ENCODE measurements around the gene SAE1. TPM values are rescaled to one million over a fixed set of nuclear protein-coding genes. Genes with fewer than 3 reads are reported as not detected.
A peak's percentile ranks its signal among the peaks of the same experiment; 100 is the strongest.

The SAE1 gene
- total and polyA plus RNA-seq, 2 of the 4 experiments (the other 2 are of a cell fraction), result 165 to 184 TPM

- H3K4me2 ChIP-seq (ENCODE audit: low read depth, low read length), result no peak overlapping the region
- POLR2A ChIA-PET (ENCODE audit: unreplicated experiment), result interaction anchor here (0.6 to 1.5 kb wide), 4 partner anchors 30 to 66 kb away, joined by 3 to 6 read pairs (median 3); partner anchors contain the start of gene CCDC9
- intact Hi-C loops (cut with micrococcal nuclease), result loop anchor here (1.0 kb wide), 3 partner anchors 17 to 60 kb away; no protein-coding TSS in a partner anchor
These were observed 78.9 kb downstream of the SAE1 start for GRCh38 chr19:47209319-47210179.

More at GRCh38 chr19:47209319-47210179, 78.9 kb downstream of the SAE1 start:
- peak overlapping the region; percentile 38; the same call in 1 of the 2 replicates for H2BK20ac ChIP-seq (ENCODE audit: low read depth, low read length)
- no peak overlapping the region for H3K56ac ChIP-seq (ENCODE audit: extremely low read depth, insufficient read depth, low read length)
- peak overlapping the region; percentile 78 for H2BK5ac ChIP-seq (ENCODE audit: low read depth, low read length, poor library complexity, severe bottlenecking)
- no peaks in the 10 kb centered on the region for H3K27me3 ChIP-seq (ENCODE audit: control insufficient read depth, insufficient read depth, low read length)
- H2AK5ac ChIP-seq (ENCODE audit: low read depth, low read length), result peak overlapping the region; percentile 44; the same call in 1 of the 2 replicates
- WGBS, 2 experiments (ENCODE audit: extremely low coverage in 2 of 2, insufficient read length in 1 of 2), result 96% methylated on average over 6 of the region's 13 CpGs; no CpG with 5 or more reads in 1 of the 2 experiments
- H3K79me1 ChIP-seq (ENCODE audit: low read depth in 1 of 2, low read length in 2 of 2), result peaks cover 0 to 24% of the 10 kb centered on the region in 2 experiments; a peak in 2 of 4 replicates
- no peak overlapping the region for H3K14ac ChIP-seq (replicated peaks; ENCODE audit: low read depth, low read length)
- peak; percentile 89 for ATAC-seq (ENCODE audit: low read depth)
- H3K4ac ChIP-seq (ENCODE audit: low read depth, low read length), result peak overlapping the region; percentile 62
- dilution Hi-C loops (cut with HindIII; ENCODE audit: low sequenced_read_pairs, unreplicated experiment) (no loop called here), in situ Hi-C loops (cut with MboI; ENCODE audit: low sequenced_read_pairs) (no loop called here)
- peak overlapping the region; percentile 43; the same call in 1 of the 2 replicates for H3K27ac ChIP-seq (ENCODE audit: insufficient read depth, low read length)
- CTCF ChIA-PET, result interaction anchor here (0.9 to 4.7 kb wide), 5 partner anchors 16 to 52 kb away, joined by 3 to 67 read pairs (median 5); no protein-coding TSS in a partner anchor
- peak; percentile 76 for DNase-seq
- peak overlapping the region; percentile 49 for H2BK120ac ChIP-seq (ENCODE audit: low read depth, low read length)
- TF ChIP-seq, protein P1, sequence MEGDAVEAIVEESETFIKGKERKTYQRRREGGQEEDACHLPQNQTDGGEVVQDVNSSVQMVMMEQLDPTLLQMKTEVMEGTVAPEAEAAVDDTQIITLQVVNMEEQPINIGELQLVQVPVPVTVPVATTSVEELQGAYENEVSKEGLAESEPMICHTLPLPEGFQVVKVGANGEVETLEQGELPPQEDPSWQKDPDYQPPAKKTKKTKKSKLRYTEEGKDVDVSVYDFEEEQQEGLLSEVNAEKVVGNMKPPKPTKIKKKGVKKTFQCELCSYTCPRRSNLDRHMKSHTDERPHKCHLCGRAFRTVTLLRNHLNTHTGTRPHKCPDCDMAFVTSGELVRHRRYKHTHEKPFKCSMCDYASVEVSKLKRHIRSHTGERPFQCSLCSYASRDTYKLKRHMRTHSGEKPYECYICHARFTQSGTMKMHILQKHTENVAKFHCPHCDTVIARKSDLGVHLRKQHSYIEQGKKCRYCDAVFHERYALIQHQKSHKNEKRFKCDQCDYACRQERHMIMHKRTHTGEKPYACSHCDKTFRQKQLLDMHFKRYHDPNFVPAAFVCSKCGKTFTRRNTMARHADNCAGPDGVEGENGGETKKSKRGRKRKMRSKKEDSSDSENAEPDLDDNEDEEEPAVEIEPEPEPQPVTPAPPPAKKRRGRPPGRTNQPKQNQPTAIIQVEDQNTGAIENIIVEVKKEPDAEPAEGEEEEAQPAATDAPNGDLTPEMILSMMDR (conservative IDR thresholded peaks at IDR 0.05; ENCODE audit: low read depth, low read length), result no peak
- peak; percentile 63; the same call in 1 of the 2 replicates for TF ChIP-seq USF2 (IDR thresholded peaks at IDR 0.05; ENCODE audit: low read depth, low read length)
- TF ChIP-seq MXI1 (IDR thresholded peaks at IDR 0.05; ENCODE audit: borderline replicate concordance, low read depth, low read length), result peak; percentile 34; the same call in 1 of the 2 replicates
- peak; percentile 67; the same call in 1 of the 2 replicates for TF ChIP-seq BHLHE40 (IDR thresholded peaks at IDR 0.05; ENCODE audit: low read depth, low read length)
- H4K91ac ChIP-seq (ENCODE audit: insufficient read depth, low read depth, low read length), result peak overlapping the region; percentile 46; the same call in 1 of the 2 replicates
- H4K8ac ChIP-seq (ENCODE audit: low read depth in 2 of 2, low read length in 2 of 2), result no peak overlapping the region
- no peak overlapping the region for H3K4me3 ChIP-seq (ENCODE audit: insufficient read depth, low read depth, low read length)
- H4K20me1 ChIP-seq (ENCODE audit: insufficient read depth, low read length), result peaks cover 13% of the 10 kb centered on the region
- H3K36me3 ChIP-seq (ENCODE audit: control insufficient read depth, insufficient read depth, low read length), result peaks cover 32% of the 10 kb centered on the region
- no peak overlapping the region for H2AK9ac ChIP-seq (replicated peaks; ENCODE audit: low read depth, low read length, poor library complexity)
- no peak overlapping the region for H3K23ac ChIP-seq (ENCODE audit: low read depth, low read length)
- no peak overlapping the region; the same call in 1 of the 2 replicates for H3K18ac ChIP-seq (ENCODE audit: low read depth, low read length)
- H3K4me1 ChIP-seq (ENCODE audit: control insufficient read depth, insufficient read depth, low read length), result peaks cover 23% of the 10 kb centered on the region
- no peak overlapping the region; the same call in 1 of the 2 replicates for H4K5ac ChIP-seq (ENCODE audit: low read depth, low read length)
- BruUV-seq (replicated peaks), result TSS peak; percentile 84
- H2AFZ ChIP-seq (replicated peaks; ENCODE audit: low read length, poor library complexity), result no peak overlapping the region
- no peak overlapping the region for H3K9ac ChIP-seq (ENCODE audit: low read depth, low read length)
- H3K9me1 ChIP-seq (ENCODE audit: insufficient read depth, low read length), result no peaks in the 10 kb centered on the region; the same call in 1 of the 2 replicates
- no peak overlapping the region; the same call in 2 of the 3 replicates for H2BK15ac ChIP-seq (ENCODE audit: low read depth, low read length)
- H3K9me3 ChIP-seq (ENCODE audit: control insufficient read depth, insufficient read depth, low read length), result no peaks in the 10 kb centered on the region

Data from IMR-90 (cell line).